HG03439 (cell line): ENCODE data around the gene FXYD5.
"Not testable (repeated sequence)": the region's sequence is repeated elsewhere in the genome, so short reads cannot be mapped to it uniquely, and the experiment has no call there.

Experiments
- ATAC-seq: cut with Tn5 transposase; IDR thresholded peaks from one replicate; pipeline ENCODE4 v1.9.1; 2021; ENCODE audit warnings: mild to moderate bottlenecking, moderate library complexity; ENCODE audit not compliant: unreplicated experiment

FXYD5 gene

DNA sequence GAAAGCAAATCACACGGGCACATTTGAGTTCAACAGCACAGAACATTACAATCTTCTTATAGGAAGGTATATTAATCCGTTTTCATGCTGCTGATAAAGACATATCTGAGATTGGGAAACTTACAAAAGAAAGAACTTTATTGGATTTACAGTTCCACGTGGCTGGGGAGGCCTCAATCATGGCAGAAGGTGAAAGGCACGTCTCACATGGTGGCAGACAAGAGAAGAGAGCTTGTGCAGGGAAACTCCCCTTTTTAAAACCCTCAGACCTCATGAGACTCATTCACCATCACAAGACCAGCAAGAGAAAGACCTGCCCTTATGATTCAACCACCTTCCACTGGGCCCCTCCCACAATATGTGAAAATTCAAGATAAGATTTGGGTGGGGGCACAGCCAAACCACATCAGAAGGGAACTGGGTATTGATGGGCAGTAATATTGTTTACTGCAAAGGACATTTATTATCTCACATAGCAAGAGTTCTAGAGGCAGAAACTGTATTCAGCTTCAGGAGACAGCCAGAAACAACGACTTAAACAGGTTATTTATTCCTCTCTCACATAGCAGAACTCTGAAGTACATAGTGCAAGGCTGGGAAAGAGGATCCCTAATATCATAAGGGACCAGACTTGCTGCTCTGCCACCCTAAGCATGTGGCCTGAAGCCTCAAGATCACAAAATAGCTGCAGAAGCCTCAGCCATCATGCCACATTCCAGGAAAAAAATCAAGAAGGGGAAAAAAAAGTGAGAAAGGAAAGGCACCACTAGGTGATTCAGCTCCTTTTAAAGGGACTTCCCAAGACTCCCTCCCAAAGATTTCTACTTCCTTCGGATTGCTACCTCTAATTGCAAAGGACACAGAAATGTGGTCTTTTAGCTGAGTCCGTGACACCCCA lies 23.1 kb downstream of the FXYD5 start:
- no peak for ATAC-seq

- ATAC-seq, result no peak
Observed at GRCh38 chr19:35178701-35179100, 24.2 kb downstream of the FXYD5 start.

GRCh38 chr19:35179830-35180229 lies 25.3 kb downstream of the FXYD5 start:
- no peak for ATAC-seq

DNA sequence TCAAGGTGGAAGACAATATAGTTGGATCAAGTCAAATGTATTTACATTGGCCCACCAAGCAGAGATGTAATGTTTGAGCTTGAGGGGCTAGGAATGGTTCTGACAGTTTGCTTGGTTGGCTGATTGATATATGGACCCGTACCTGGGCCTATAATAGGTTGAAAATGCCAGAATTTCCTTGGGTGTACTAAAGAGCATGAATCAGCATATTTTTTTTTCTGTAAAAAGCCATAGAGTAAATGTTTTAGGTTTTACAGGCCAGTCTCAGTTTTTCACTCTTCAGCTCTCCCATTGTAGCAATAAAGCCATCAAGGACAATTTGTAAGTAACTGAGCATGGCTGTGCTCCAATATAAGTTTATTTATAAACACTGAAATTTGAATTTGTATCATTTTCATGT lies 26.9 kb downstream of the FXYD5 start:
- no peak for ATAC-seq

GRCh38 chr19:35184267-35184666 lies 29.7 kb downstream of the FXYD5 start:
- ATAC-seq, result no peak

DNA sequence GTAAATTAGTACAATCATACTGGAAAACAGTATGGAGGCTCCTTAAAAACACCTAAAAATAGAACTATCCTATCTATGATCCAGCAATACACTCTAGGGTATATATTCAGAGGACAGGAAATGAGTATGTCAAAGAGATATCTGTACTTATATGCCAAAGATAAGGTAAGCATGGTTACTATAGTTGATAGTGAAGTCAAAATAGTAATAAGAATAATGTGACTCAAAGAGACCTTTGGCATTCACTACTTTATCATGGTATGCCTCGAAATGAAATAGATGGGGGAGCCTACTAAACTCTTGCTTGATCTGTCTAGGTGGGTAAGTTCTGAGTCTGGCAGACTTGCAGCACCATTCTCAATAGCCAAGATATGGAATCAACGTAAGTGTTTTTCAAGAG lies 30.3 kb downstream of the FXYD5 start:
- no peak for ATAC-seq

DNA sequence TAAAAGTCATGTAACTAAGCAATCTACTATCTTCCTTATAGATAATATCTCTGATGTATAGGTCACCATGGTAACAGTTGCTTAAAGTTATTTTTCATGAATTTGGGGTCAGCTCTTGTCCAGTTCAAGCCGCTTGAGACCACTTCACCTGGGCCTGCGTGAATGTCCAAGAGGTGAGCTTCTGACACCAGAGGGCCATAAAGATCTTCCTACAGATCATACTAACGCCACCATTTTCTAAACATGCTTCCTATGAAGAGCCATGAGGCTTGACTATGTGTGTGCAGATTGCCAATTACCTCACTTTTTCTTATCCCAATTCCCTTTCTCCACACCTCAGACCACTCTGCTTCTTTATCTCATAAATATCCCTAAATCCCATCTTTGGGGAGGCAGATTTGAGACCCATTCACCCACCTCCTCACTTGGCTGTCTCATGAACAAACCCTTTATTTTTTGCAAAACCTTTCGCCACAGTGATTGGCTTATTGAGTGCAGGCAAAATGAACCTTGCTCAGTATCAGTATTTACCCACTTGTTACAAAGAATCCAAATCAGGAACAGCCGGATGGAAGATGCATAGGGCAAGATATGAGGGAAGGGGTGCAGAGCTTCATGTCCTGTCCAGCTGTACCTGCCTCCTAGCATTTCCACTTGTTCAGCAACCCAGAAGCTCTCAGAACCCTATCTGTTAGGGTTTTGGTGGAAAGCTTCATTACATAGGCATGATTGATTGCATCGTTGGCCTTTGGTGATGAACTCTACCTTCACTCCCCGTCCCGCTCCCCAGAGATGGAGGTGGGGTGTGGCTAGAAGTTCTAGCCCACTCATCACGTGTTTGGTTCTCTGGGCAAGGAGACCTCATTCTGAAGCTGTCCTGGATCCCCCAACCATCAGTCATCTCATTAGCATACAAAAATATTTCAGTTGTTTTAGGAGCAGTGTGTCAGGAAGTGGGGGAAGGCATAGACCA lies 39.8 kb downstream of the FXYD5 start:
- no peak for ATAC-seq

- ATAC-seq, result no peak
Observed at GRCh38 chr19:35195830-35196229, 41.3 kb downstream of the FXYD5 start.

DNA sequence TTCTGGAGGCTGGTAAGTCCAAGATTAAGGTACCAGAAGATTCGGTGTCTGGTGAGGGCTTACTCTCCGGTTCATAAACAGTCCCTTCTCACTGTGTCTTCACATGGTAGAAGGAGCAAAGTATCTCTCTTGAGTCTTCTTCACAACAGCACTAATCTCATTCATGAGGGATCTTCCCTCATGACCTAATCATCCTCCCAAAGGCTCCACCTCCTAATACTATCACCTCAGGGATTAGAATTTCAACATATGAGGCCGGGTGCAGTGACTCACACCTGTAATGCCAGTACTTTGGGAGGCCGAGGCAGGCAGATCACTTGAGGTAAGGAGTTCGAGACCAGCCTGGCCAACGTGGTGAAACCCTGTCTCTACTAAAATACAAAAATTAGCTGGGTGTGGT lies 42.3 kb downstream of the FXYD5 start:
- not testable (repeated sequence) for ATAC-seq

GRCh38 chr19:35199481-35199880 lies 44.9 kb downstream of the FXYD5 start:
- no peak for ATAC-seq

- no peak for ATAC-seq
Observed at GRCh38 chr19:35202722-35203688, 48.5 kb downstream of the FXYD5 start.

DNA sequence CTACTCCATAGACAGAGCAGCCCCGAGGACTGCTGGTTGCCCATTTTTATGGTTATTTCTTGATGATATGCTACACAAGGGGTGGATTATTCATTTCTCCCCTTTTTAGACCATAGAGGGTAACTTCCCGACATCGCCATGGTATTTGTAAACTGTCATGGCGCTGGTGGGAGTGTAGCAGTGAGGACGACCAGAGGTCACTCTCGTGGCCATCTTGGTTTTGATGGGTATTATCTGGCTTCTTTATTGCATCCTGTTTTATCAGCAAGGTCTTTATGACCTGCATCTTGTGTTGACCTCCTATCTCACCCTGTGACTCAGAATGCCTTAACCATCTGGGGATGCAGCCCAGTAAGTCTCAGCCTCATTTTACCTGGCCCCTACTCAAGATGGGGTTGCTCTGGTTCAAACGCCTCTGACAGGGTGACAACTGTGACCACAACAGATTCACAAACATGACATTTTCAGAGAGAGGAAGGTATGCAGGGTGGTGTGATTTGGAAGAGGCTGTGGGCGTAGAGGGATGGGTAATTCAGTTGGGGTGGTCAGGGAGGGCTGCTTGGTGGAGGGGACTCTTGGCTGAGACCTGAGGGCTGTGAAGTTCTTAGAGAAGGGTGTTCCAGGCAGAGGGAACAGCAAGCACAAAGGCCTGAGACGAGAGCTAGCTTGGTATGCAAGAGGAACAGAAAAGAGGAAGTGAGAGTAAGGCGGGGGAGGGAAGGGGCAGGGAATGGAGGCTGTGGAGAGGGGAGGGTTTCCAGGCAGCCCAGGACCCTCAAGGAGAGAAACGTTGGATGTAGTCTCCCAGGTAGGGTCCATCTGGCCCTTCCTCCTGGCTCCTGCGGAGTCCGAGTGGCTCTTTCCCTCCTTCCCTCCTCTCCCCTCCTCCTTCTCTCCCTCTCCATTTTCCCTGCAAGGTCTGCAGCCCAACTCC lies 50.5 kb downstream of the FXYD5 start:
- no peak for ATAC-seq

- no peak for ATAC-seq
Observed at GRCh38 chr19:35205733-35206323, 51.3 kb downstream of the FXYD5 start.

DNA sequence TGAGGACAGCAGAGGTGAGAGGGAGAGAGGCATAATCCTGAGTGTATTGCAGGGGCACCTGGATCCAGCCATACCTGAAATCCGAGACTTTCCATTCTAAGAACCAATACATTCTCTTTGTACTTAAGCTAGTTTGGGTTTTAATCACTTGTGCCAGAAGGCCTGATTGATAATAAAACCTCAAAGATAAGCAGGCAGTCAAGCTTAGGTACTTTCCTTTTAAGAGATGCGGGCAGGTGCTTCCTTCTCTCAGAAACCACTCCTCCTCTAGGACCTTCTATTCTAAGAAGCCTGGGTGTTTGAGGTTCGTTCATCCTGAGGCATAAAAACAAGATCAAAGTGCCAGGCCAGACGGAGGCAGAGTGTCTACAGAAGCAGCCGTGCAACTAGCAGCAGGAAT lies 51.8 kb downstream of the FXYD5 start:
- no peak for ATAC-seq

DNA sequence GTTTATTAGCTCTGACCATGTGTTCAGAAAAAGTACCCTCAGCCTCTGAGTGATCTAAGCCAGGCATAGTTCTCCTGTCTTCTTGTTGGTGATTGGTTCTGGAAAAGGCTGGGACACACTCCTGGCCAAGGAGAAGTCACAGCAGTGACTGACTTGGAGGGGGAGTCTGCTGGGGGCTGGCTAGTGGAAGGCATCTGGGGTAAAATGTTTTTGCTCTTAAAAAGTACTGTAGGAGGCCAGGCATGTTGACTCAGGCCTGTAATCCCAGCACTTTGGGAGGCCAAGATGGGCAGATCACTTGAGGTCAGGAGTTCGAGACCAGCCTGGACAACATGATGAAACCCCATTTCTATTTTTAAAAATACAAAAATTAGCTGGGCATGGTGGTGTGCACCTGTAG lies 52.3 kb downstream of the FXYD5 start:
- no peak for ATAC-seq

DNA sequence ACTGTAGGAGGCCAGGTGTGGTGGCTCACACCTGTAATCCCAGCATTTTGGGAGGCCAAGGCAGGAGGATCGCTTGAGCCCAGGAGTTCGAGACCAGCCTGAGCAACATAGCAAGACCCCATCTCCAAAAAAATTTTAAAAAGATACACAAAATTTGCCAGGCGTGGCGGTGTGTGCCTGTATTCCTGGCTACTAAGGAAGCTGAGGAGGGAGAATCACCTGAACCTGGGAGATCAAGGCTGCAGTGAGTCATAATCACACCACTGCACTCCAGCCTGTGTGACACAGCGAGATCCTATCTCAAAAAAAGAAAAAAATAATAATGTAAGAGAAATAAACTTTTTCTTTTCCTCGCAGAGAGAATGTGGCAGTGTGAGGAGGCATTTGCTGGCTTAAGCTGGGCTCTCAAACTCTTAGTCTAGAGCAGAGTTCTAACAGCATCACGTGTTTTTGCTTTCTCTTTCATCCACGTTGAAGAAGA lies 52.9 kb downstream of the FXYD5 start:
- no peak for ATAC-seq

DNA sequence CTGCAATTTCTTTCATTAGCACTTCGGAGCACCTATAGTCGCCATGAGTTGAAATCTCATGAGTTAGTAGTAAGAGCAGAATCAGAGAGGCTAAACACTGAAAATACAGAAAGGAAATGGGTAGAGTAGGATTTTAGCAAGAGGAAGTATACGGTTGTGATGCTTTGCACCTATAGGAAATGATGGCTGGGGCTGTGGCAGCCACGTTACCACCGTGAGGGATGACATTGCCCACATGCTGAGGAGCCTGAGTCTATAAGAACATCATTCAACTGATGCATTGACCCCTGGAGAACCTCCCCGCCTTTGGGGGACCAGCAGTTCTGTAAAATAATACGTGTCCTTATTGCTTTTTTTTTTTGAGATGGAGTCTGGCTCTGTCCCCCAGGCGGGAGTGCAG lies 53.6 kb downstream of the FXYD5 start:
- no peak for ATAC-seq

DNA sequence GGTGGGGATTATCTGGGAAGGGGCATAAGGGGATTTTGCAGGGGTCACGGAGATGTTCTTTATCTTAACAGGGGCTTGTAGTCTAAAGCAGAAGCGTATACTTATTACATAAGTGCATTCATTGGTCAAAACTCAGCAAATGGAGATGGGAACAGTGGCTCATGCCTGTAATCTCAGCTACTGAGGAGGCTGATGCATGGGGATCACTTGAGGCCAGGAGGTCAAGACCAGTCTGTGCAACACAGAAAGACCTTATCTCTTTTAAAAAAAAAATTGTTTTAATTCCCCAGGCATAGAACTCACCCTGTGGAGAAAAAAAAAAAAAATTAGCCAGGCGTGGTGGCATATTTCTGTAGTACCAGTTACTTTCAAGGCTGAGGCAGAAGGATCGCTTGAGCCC lies 55.1 kb downstream of the FXYD5 start:
- no peak for ATAC-seq
